Lower leg skin (tissue), 4 donors: ENCODE results near the gene EHMT1. TPM values are rescaled to one million over a fixed set of nuclear protein-coding genes. Genes with fewer than 3 reads are reported as not detected.
A peak's percentile ranks its signal among the peaks of the same experiment; 100 is the strongest.
"Not testable (repeated sequence)": the region's sequence is repeated elsewhere in the genome, so short reads cannot be mapped to it uniquely, and the experiment has no call there.

Experiments used
- DNase-seq, 2 donors: peaks; one replicate each; pipeline ENCODE4 v3.0.0-alpha.2; 2019; ENCODE audit warnings: low spot score in 2 of 2
- H3K4me3 ChIP-seq: fragments of 200-600 bp; sonication (generic); 2 replicates; pipeline ENCODE4 v1.5.1; 2017; ENCODE audit warnings: mild to moderate bottlenecking, low read depth; ENCODE audit not compliant: poor library complexity, severe bottlenecking
- POLR2A ChIP-seq, 2 donors: fragments of 450-650 bp; IDR thresholded peaks; one replicate each; pipeline ENCODE4 v1.6.1; 2016 to 2017; ENCODE audit warnings: antibody characterized with exemption in 2 of 2, mild to moderate bottlenecking in 1 of 2, moderate library complexity in 1 of 2
- whole genome bisulfite sequencing, 2 donors: methylation state at CpG; one replicate each; pipeline ENCODE4 v1.1.5; 2018; 5-methylcytosine and 5-hydroxymethylcytosine counted together
- intact Hi-C: fragments of 100-400 bp; cut with DNase I; formaldehyde crosslinking; loops from one replicate; pipeline ENCODE4 v1.15.0; 2023; ENCODE audit warnings: low total_unique reads
- total RNA-seq, 4 donors: library from RNA; depleted of rRNA; stranded (reverse); fragments of >200 nt; gene quantifications; one replicate each; pipeline ENCODE4 v1.1.0, GENCODE V29; 2016
- TF ChIP-seq, protein P1 (sequence below), 3 donors: fragments of 450-650 bp; IDR thresholded peaks; one replicate each; pipeline ENCODE4 v1.5.1; 2016; ENCODE audit warnings: antibody characterized with exemption in 3 of 3, mild to moderate bottlenecking in 3 of 3, moderate library complexity in 2 of 3

EHMT1 gene
- total RNA-seq, 4 donors from 2014 or later = 64.2 to 128 (median 73.2) TPM

DNA sequence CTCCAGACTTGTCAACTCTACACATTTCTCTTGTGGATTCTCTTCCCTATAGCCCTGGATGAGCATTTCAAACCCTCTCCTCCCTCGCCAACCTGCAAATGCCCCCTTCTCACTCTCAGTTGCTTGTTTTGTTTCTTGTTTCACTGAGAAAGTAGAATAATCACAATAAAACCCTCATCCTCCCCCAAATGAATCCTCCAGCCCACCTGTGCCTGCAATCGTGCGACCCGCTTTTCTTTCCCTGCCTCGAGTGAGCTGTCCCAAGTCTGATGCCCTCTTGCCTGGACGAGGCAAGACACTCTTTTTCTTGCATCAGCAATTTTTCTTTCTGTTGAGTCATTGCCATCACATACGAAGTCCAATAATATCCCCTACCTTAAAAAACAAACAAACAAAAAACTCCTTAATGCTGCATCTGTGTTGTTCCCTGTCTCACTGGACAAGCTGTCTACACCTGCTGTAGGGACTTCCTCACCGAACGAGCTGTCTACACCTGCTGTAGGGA is 255.1 kb downstream of the EHMT1 start:
- no peak overlapping the region for H3K4me3 ChIP-seq
- TF ChIP-seq POLR2A (IDR thresholded peaks at IDR 0.05) = no peak
- TF ChIP-seq, protein P1, sequence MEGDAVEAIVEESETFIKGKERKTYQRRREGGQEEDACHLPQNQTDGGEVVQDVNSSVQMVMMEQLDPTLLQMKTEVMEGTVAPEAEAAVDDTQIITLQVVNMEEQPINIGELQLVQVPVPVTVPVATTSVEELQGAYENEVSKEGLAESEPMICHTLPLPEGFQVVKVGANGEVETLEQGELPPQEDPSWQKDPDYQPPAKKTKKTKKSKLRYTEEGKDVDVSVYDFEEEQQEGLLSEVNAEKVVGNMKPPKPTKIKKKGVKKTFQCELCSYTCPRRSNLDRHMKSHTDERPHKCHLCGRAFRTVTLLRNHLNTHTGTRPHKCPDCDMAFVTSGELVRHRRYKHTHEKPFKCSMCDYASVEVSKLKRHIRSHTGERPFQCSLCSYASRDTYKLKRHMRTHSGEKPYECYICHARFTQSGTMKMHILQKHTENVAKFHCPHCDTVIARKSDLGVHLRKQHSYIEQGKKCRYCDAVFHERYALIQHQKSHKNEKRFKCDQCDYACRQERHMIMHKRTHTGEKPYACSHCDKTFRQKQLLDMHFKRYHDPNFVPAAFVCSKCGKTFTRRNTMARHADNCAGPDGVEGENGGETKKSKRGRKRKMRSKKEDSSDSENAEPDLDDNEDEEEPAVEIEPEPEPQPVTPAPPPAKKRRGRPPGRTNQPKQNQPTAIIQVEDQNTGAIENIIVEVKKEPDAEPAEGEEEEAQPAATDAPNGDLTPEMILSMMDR (IDR thresholded peaks at IDR 0.05) = no peak
- 77% methylated on average over 9 of the region's 9 CpGs for WGBS, 2 donors
- DNase-seq = no peak
- intact Hi-C loops = no loop called here

DNA sequence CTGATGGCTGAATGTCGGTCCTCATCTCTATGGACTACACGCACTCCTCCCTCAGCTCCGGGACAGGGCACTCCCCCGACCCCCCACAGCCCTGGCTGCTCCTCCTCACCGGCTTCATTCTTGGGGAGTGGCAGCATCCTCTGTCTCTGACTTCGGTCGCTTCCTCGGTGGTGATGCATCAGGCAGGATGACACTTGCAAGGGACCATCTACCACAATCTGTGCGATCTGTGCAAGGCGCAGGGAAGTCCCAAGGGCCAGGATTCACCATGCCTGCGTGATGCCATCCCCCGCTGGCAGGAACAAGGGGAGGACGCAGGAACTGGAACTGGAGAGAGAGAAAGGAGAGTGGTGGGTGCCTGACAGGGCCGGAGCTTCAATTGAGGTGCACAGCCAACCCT is 256.5 kb downstream of the EHMT1 start:
- WGBS, 2 donors = 77 to 80% methylated on average over 14 of the region's 14 CpGs
- TF ChIP-seq, protein P1 (IDR thresholded peaks at IDR 0.05) = no peak
- TF ChIP-seq POLR2A (IDR thresholded peaks at IDR 0.05) = no peak
- H3K4me3 ChIP-seq = no peak overlapping the region
- intact Hi-C loops = no loop called here
- peak in 1 of 2 donors; percentile 52 for DNase-seq

DNA sequence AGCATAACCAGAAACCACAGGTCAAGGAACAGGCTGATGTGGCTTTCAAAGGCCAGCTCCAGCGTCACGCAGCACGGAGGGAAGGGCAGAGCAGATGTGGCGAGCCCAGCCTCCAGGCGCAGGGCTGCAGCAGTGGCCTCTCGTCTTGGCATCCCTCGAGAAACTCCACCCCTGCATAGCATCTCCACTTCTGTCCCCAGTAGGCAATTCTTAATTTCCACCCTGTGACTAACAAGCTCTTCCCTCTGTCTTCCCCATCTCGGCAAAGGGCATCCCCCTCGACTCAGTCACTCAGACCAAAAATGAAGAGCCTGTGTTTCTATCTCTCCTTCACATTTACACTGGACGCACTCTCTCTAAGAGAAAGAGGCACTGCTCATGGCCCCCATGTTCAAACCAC is 257.0 kb downstream of the EHMT1 start:
- no peak for TF ChIP-seq POLR2A (IDR thresholded peaks at IDR 0.05)
- TF ChIP-seq, protein P1 (IDR thresholded peaks at IDR 0.05) = no peak
- WGBS, 2 donors = 83 to 84% methylated on average over 10 of the region's 10 CpGs
- intact Hi-C loops = no loop called here

DNA sequence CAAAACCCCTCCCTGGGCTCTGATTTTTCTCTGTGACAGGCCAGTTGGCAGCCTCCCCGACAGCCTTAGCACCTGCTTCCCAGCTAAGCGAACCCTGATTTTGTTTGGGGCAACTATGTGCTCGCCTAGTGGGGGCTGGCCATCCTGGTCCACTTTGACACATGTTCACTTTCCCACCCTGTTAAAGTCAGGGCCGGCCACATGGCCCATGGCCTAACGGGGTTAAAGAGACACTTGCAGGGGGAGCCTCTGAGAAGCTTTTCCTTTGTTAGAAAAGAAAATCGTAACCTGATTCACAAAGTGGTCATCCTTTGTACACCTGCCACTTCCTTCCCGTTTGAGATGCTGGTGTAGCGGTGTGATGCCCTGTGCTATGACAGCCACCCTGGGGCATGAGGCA is 257.5 kb downstream of the EHMT1 start:
- intact Hi-C loops = no loop called here
- H3K4me3 ChIP-seq = no peak overlapping the region
- WGBS, 2 donors = 79 to 82% methylated on average over 8 of the region's 8 CpGs
- no peak for DNase-seq
- no peak for TF ChIP-seq POLR2A (IDR thresholded peaks at IDR 0.05)
- TF ChIP-seq, protein P1 (IDR thresholded peaks at IDR 0.05) = no peak

More for the DNA sequence above, 257.0 kb downstream of the EHMT1 start:
- peak in 1 of 2 donors; percentile 72 for DNase-seq
- no peak overlapping the region for H3K4me3 ChIP-seq

DNA sequence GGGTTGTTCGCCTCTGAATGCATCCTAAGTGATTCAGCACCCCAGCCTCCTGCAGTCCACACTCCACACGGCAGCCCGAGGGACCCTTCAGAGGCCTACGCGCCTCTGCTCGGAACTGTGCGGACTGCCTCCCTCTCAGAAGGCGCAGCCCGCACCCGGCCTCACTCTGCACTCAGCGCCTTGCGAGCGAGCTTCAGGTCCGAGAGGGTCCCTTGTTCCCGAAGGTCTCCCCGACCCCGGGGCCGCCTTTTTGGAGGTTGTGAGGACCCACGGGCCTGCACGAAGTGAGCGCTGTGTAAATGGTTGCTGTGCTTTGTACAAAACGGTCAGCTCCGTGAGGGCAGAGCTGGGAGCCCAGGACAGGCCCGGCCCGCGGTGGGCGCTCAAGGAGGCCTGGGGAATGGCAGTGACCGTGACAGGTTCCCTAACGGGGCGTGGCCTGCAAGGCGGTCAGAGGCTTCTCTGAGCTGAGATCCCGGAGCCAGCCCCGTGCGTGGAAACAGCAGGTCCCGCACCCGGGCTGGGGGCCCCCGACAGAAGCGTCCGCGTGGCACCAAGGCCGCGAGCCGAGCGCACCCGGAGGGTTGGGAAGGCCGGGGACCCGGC is 258.1 kb downstream of the EHMT1 start:
- intact Hi-C loops = no loop called here
- H3K4me3 ChIP-seq = no peak overlapping the region
- peak in 1 of 2 donors; percentile 79 for DNase-seq
- TF ChIP-seq, protein P1 (IDR thresholded peaks at IDR 0.05) = no peak
- TF ChIP-seq POLR2A (IDR thresholded peaks at IDR 0.05) = no peak
- WGBS, 2 donors = 67 to 76% methylated on average over 20 to 28 of the region's 47 CpGs

DNA sequence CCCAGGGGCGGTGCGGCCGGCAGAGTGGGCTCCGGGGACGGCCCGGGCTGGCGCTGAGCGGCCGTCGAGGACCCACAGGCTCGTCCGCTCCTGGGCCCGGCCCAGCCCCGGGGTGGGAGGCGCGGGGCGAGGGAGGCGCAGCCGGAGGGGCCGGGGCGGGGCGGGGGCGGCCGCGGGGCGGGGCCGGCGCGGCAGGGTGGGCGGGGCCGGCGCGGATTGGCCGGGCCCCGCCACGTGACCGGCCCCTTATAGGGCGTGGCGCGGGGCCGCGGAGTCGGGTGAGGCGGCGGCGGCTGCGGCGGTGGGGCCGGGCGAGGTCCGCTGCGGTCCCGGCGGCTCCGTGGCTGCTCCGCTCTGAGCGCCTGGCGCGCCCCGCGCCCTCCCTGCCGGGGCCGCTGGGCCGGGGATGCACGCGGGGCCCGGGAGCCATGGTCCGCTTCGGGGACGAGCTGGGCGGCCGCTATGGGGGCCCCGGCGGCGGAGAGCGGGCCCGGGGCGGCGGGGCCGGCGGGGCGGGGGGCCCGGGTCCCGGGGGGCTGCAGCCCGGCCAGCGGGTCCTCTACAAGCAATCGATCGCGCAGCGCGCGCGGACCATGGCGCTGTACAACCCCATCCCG is 258.8 kb downstream of the EHMT1 start, which contains the start of gene CACNA1B:
TSS of gene CACNA1B (plus strand) at position 277 of the 617 bp plus-strand sequence. CDS start at position 429, 152 bp downstream.
- peak in 1 of 2 donors; percentile 32 for DNase-seq
- intact Hi-C loops, H3K4me3 ChIP-seq: not testable (repeated sequence)
- WGBS, 2 donors = no CpG with 5 or more reads among the region's 95 CpGs
